ENCODE data around the gene OTOS. TPM values are rescaled to one million over a fixed set of nuclear protein-coding genes. Genes with fewer than 3 reads are reported as not detected.

The OTOS gene
- not detected in 2 replicates for polyA plus RNA-seq (2013)

DNA sequence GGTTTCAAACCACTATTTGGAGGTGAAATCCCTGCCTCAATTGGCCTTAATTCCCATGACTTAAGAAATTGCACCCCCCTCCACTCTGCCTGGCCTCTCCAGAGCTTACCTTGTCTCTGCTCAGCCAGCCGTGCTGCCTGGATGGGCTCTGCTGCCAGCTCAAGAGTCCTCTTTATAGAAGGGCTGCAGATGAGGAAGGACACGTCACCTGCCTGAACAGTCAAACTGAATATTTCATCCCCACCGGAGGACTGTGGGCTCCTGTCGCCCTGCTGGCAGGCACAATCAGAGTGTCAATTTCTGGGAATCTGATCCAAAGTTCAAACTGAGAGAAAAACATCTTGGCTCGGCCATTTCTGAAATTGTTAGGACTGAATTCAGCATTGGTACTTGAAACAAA is at the start of gene OTOS:
TSS of gene OTOS (minus strand) at position 148 of the 400 bp plus-strand sequence. CDS start 332 bp downstream, outside the sequence.
- no peak within 1 kb of the TSS for H4K8ac ChIP-seq (ENCODE audit: low read depth, low read length)
- WGBS (ENCODE audit: extremely low coverage, insufficient coverage, insufficient read length) = no CpG with 5 or more reads among the region's 5 CpGs
- H2AFZ ChIP-seq (ENCODE audit: insufficient read depth, low read length, poor library complexity) = no peak within 1 kb of the TSS
- H2AK5ac ChIP-seq (ENCODE audit: low read length) = no peak within 1 kb of the TSS
- H3K36me3 ChIP-seq (ENCODE audit: control insufficient read depth in 1 of 2, insufficient read depth in 2 of 2, low read length in 2 of 2) = no peaks in the 10 kb centered on the region
- H3K4me3 ChIP-seq (ENCODE audit: low read depth, low read length) = no peak within 1 kb of the TSS
- no peak within 1 kb of the TSS for H3K23ac ChIP-seq (ENCODE audit: low read length)
- peaks cover 5% of the 10 kb centered on the region for H3K79me2 ChIP-seq (ENCODE audit: control insufficient read depth, insufficient read depth, low read length, poor library complexity)
- no peak within 1 kb of the TSS for H3K4me2 ChIP-seq (ENCODE audit: low read length)
- H4K12ac ChIP-seq (ENCODE audit: low read depth, low read length) = no peak within 1 kb of the TSS
- no peak within 1 kb of the TSS for H3K27ac ChIP-seq (ENCODE audit: low read depth, low read length)
- no peak within 1 kb of the TSS for H4K91ac ChIP-seq (ENCODE audit: low read depth, low read length)
- H2BK120ac ChIP-seq (ENCODE audit: insufficient read depth, low read length, poor library complexity) = no peak within 1 kb of the TSS
- no peak within 1 kb of the TSS for H2BK12ac ChIP-seq (ENCODE audit: low read length)
- H3K79me1 ChIP-seq (ENCODE audit: low read length) = peaks cover 7% of the 10 kb centered on the region
- peaks cover 3% of the 10 kb centered on the region for H3K9me3 ChIP-seq (ENCODE audit: insufficient read depth, low read depth, low read length)
- H2BK5ac ChIP-seq (ENCODE audit: low read depth, low read length, poor library complexity) = no peak within 1 kb of the TSS
- H3K4me1 ChIP-seq (ENCODE audit: control insufficient read depth in 1 of 2, insufficient read depth in 2 of 2, low read length in 2 of 2) = peaks cover 4% of the 10 kb centered on the region in 2 experiments
- DNase-seq = no peak
- H3K14ac ChIP-seq (ENCODE audit: low read length) = no peak within 1 kb of the TSS
- H3K27me3 ChIP-seq (ENCODE audit: insufficient read depth, low read length) = no peaks in the 10 kb centered on the region
- H3K18ac ChIP-seq (ENCODE audit: low read length) = no peak within 1 kb of the TSS
- H3K4ac ChIP-seq (ENCODE audit: low read depth, low read length) = no peak within 1 kb of the TSS
- no peak within 1 kb of the TSS for H3K9ac ChIP-seq (ENCODE audit: low read length)

DNA sequence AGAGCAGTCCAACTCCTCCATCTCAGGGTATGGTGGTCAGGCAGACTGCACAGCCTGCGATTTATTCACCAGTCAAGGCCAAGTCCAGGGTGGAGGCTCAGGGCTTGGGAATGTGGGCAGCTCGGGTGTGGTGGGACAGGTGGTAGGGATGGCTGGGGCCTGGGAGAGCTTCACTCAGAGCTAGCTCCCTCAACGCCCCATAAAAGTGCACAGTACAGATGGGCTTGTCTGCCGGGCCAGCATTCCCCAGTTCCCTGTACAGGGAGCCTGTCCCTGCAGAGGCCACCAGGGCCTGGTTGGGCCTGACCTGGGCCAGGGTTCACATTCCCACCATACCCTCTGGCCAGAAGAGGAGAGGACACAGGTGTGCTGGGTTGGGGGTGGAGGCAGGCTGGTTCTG is 49.2 kb upstream of the OTOS start:
- no peak overlapping the region for H2BK120ac ChIP-seq (ENCODE audit: insufficient read depth, low read length, poor library complexity)
- H2BK12ac ChIP-seq (ENCODE audit: low read length) = no peak overlapping the region
- no peaks in the 10 kb centered on the region for H3K27me3 ChIP-seq (ENCODE audit: insufficient read depth, low read length)
- no peak overlapping the region for H3K27ac ChIP-seq (ENCODE audit: low read depth, low read length)
- H2AK5ac ChIP-seq (ENCODE audit: low read length) = no peak overlapping the region
- no peak overlapping the region for H3K14ac ChIP-seq (ENCODE audit: low read length)
- no peak overlapping the region for H3K4me2 ChIP-seq (ENCODE audit: low read length)
- no peak overlapping the region for H4K8ac ChIP-seq (ENCODE audit: low read depth, low read length)
- no peaks in the 10 kb centered on the region for H3K79me2 ChIP-seq (ENCODE audit: control insufficient read depth, insufficient read depth, low read length, poor library complexity)
- no peak overlapping the region for H4K91ac ChIP-seq (ENCODE audit: low read depth, low read length)
- H3K4me3 ChIP-seq (ENCODE audit: low read depth, low read length) = no peak overlapping the region
- H2BK5ac ChIP-seq (ENCODE audit: low read depth, low read length, poor library complexity) = no peak overlapping the region
- H2AFZ ChIP-seq (ENCODE audit: insufficient read depth, low read length, poor library complexity) = no peak overlapping the region
- H3K18ac ChIP-seq (ENCODE audit: low read length) = no peak overlapping the region
- no peak overlapping the region for H3K4ac ChIP-seq (ENCODE audit: low read depth, low read length)
- no CpG with 5 or more reads among the region's 4 CpGs for WGBS (ENCODE audit: extremely low coverage, insufficient coverage, insufficient read length)
- no peaks in the 10 kb centered on the region for H3K36me3 ChIP-seq (ENCODE audit: control insufficient read depth in 1 of 2, insufficient read depth in 2 of 2, low read length in 2 of 2)
- no peak overlapping the region for H4K12ac ChIP-seq (ENCODE audit: low read depth, low read length)
- no peak overlapping the region for H3K23ac ChIP-seq (ENCODE audit: low read length)
- no peak overlapping the region for H3K9ac ChIP-seq (ENCODE audit: low read length)
- H3K9me3 ChIP-seq (ENCODE audit: insufficient read depth, low read depth, low read length) = peaks cover 14% of the 10 kb centered on the region
- H3K79me1 ChIP-seq (ENCODE audit: low read length) = no peaks in the 10 kb centered on the region
- no peaks in the 10 kb centered on the region for H3K4me1 ChIP-seq (ENCODE audit: control insufficient read depth in 1 of 2, insufficient read depth in 2 of 2, low read length in 2 of 2)
- no peak for DNase-seq

DNA sequence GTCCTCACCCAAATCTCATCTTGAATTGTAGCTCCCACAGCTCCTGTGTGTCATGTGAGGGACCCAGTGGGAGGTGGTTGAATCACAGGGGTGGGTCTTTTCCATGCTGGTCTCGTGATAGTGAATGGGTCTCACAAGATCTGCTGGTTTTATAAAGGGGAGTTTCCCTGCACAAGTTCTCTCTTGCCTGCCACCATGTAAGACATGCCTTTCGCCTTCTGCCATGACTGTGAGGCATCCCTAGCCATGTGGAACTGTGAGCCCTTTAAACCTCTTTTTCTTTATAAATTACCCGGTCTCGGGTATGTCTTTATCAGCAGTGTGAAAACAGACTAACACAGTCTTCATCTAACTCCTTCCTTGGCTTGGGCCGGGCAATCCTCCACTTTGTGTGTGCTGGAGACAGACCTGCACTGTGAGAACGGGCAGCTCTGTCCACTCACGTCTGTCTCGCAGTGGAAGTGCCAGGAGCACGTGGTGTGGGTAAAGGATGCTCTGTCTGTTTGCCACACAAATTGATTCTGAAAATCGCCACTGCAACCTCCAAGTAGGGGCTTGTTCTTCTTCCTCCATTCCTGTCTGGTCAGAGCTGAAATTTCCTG is 47.6 kb upstream of the OTOS start:
- no peak overlapping the region for H3K23ac ChIP-seq (ENCODE audit: low read length)
- no peaks in the 10 kb centered on the region for H3K79me1 ChIP-seq (ENCODE audit: low read length)
- no peak overlapping the region for H3K4me2 ChIP-seq (ENCODE audit: low read length)
- peaks cover 18% of the 10 kb centered on the region for H3K9me3 ChIP-seq (ENCODE audit: insufficient read depth, low read depth, low read length)
- no peak overlapping the region for H4K8ac ChIP-seq (ENCODE audit: low read depth, low read length)
- no peak overlapping the region for H3K9ac ChIP-seq (ENCODE audit: low read length)
- H3K4me3 ChIP-seq (ENCODE audit: low read depth, low read length) = no peak overlapping the region
- no peak overlapping the region for H2BK120ac ChIP-seq (ENCODE audit: insufficient read depth, low read length, poor library complexity)
- no peak overlapping the region for H4K91ac ChIP-seq (ENCODE audit: low read depth, low read length)
- H3K4ac ChIP-seq (ENCODE audit: low read depth, low read length) = no peak overlapping the region
- H2AK5ac ChIP-seq (ENCODE audit: low read length) = no peak overlapping the region
- H3K4me1 ChIP-seq (ENCODE audit: control insufficient read depth in 1 of 2, insufficient read depth in 2 of 2, low read length in 2 of 2) = no peaks in the 10 kb centered on the region
- H3K27ac ChIP-seq (ENCODE audit: low read depth, low read length) = no peak overlapping the region
- no peak overlapping the region for H2AFZ ChIP-seq (ENCODE audit: insufficient read depth, low read length, poor library complexity)
- WGBS (ENCODE audit: extremely low coverage, insufficient coverage, insufficient read length) = no CpG with 5 or more reads among the region's 10 CpGs
- H3K14ac ChIP-seq (ENCODE audit: low read length) = no peak overlapping the region
- no peaks in the 10 kb centered on the region for H3K36me3 ChIP-seq (ENCODE audit: control insufficient read depth in 1 of 2, insufficient read depth in 2 of 2, low read length in 2 of 2)
- H4K12ac ChIP-seq (ENCODE audit: low read depth, low read length) = no peak overlapping the region
- no peaks in the 10 kb centered on the region for H3K79me2 ChIP-seq (ENCODE audit: control insufficient read depth, insufficient read depth, low read length, poor library complexity)
- H3K18ac ChIP-seq (ENCODE audit: low read length) = no peak overlapping the region
- no peaks in the 10 kb centered on the region for H3K27me3 ChIP-seq (ENCODE audit: insufficient read depth, low read length)
- H2BK12ac ChIP-seq (ENCODE audit: low read length) = no peak overlapping the region
- H2BK5ac ChIP-seq (ENCODE audit: low read depth, low read length, poor library complexity) = no peak overlapping the region
- DNase-seq = no peak

DNA sequence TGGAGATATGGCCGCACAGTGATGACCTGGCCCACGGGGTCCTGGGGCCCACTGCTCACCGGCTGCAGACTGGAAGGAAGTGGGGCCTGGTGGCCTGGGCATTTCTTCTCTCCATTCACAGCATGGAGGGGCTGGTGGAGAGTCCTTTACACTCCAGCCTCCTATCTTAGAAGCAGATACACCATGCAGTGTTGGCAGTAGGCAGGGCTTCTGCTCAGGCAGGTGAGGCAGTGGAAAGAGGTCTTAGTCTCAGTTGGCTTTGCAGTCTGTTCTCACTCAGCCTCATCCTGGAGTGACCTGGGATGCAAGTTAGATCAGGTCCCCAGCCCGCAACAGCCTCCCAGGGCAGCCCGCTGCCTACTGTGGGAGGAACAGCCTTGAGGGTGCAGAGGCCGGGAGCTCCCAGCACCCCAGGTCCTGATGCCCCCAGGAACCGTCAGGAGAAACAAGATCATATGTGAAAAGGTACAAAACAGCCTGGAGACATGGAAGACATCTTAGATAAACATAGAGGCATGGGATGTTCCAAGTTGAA is 45.8 kb upstream of the OTOS start:
- Histone ChIP-seq H3K18ac (ENCODE audit: low read length) (no peak overlapping the region), H4K8ac (ENCODE audit: low read depth, low read length) (no peak overlapping the region), H3K4ac (ENCODE audit: low read depth, low read length) (no peak overlapping the region), H3K27ac (ENCODE audit: low read depth, low read length) (no peak overlapping the region), H3K9me3 (ENCODE audit: insufficient read depth, low read depth, low read length) (peaks cover 18% of the 10 kb centered on the region), H3K14ac (ENCODE audit: low read length) (no peak overlapping the region), H2BK120ac (ENCODE audit: insufficient read depth, low read length, poor library complexity) (no peak overlapping the region), H3K4me3 (ENCODE audit: low read depth, low read length) (no peak overlapping the region), H4K91ac (ENCODE audit: low read depth, low read length) (no peak overlapping the region), H2AK5ac (ENCODE audit: low read length) (no peak overlapping the region), H2BK5ac (ENCODE audit: low read depth, low read length, poor library complexity) (no peak overlapping the region), H3K36me3 (ENCODE audit: control insufficient read depth in 1 of 2, insufficient read depth in 2 of 2, low read length in 2 of 2) (no peaks in the 10 kb centered on the region), H3K27me3 (ENCODE audit: insufficient read depth, low read length) (no peaks in the 10 kb centered on the region), H2AFZ (ENCODE audit: insufficient read depth, low read length, poor library complexity) (no peak overlapping the region), H4K12ac (ENCODE audit: low read depth, low read length) (no peak overlapping the region), H3K23ac (ENCODE audit: low read length) (no peak overlapping the region), H3K9ac (ENCODE audit: low read length) (no peak overlapping the region), H2BK12ac (ENCODE audit: low read length) (no peak overlapping the region), H3K4me2 (ENCODE audit: low read length) (no peak overlapping the region), H3K4me1 (ENCODE audit: control insufficient read depth in 1 of 2, insufficient read depth in 2 of 2, low read length in 2 of 2) (no peaks in the 10 kb centered on the region), H3K79me1 (ENCODE audit: low read length) (no peaks in the 10 kb centered on the region), H3K79me2 (ENCODE audit: control insufficient read depth, insufficient read depth, low read length, poor library complexity) (no peaks in the 10 kb centered on the region)
- DNase-seq = no peak
- no CpG with 5 or more reads among the region's 7 CpGs for WGBS (ENCODE audit: extremely low coverage, insufficient coverage, insufficient read length)

All from trophoblast cell (in vitro differentiated cells and primary cell).